ENCODE data around the gene FBN2.

FBN2 gene

DNA sequence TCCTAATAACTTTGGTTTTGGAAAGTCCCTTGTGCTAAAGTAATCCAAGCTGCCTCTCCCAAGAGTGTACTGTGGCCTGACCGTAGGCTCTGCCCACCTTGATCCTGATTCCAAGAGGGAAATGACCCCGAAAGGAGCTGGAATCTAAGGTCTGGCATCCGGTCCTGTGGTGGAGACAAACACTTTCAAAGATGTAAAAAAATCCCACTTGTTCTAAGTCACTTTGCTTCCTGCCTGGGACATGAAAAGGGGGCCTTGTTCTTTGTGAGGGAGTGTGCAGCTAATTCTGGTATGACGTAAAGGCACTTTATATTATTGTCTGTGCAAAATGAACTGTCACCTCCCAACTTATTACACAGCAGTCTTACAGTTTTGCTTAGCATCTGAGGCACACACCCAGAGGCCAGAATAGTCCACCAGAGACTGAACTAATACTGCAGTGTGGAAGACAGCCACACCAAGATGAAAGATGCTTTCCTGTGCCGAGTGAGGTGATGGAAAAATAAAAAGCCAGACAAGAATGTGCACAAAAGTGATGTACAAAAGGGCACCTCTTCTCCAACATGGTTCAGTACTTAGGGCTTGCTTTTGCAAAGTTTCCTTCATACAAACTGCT, 325.7 kb downstream of the FBN2 start:
- DNase-seq (ENCODE audit: low read depth in 2 of 2) = no peak

DNA sequence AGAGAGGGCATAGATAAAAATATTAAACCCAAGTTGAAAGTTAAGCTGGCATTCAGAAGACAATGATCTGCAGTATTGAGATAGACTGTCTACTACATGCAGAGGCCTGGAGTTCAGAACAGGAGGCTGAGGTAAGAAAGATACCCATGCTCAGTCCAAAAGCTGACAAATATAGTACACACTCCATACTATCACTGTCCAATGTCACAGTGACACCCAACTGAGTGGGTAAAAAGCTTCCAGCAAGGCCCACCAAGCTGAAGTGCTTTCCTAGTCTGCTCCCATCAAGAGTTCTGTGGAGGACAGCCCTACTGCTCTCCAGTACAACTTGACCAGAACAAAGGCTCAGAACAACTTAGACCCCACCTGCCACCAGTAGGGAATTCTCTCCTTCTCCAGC, 329.6 kb downstream of the FBN2 start:
- DNase-seq (ENCODE audit: low read depth in 2 of 2) = no peak
